H1 (cell line): Measurements from ENCODE around the gene ATP9B.

Experiments used
- CBX8 ChIP-seq: fragments of 300-800, 300-1000 bp; sonication (generic); IDR thresholded peaks from 2 replicates; pipeline ENCODE4 v1.7.1; 2016; ENCODE audit warnings: low read depth, low read length, borderline replicate concordance
- KDM1A ChIP-seq: fragments of 200-600, 300-600 bp; sonication (generic); IDR thresholded peaks from 2 replicates; pipeline ENCODE4 v1.7.1; 2016; ENCODE audit warnings: mild to moderate bottlenecking, low read length, borderline replicate concordance
- RAD21 ChIP-seq, 2 experiments: IDR thresholded peaks in 1 of 2; conservative IDR thresholded peaks in 1 of 2; 2 replicates each; pipeline ENCODE4 v1.6.1; 2011; ENCODE audit warnings: low read depth in 2 of 2, low read length in 2 of 2, improper control_type of control experiment in 1 of 2, inconsistent platforms in 1 of 2, mild to moderate bottlenecking in 1 of 2, moderate library complexity in 1 of 2
- TAF7 ChIP-seq: optimal IDR thresholded peaks from 2 replicates; pipeline ENCODE3; 2011; ENCODE audit warnings: low read depth, mild to moderate bottlenecking, inconsistent platforms, low read length, moderate library complexity, borderline replicate concordance
- TF ChIP-seq, protein P1 (sequence below), 3 experiments: IDR thresholded peaks; 1 replicate in 2 of 3; 2 replicates in 1 of 3; pipeline versions ENCODE4 v1.5.1 to v1.6.1; 2011; ENCODE audit warnings: low read length in 3 of 3, mild to moderate bottlenecking in 3 of 3, inconsistent platforms in 2 of 3, low read depth in 1 of 3, moderate library complexity in 1 of 3; ENCODE audit not compliant: insufficient read depth in 1 of 3; ENCODE audit errors: control extremely low read depth in 1 of 3

- TF ChIP-seq CBX8, result no peak
- TF ChIP-seq KDM1A, result no peak
- TF ChIP-seq, protein P1, sequence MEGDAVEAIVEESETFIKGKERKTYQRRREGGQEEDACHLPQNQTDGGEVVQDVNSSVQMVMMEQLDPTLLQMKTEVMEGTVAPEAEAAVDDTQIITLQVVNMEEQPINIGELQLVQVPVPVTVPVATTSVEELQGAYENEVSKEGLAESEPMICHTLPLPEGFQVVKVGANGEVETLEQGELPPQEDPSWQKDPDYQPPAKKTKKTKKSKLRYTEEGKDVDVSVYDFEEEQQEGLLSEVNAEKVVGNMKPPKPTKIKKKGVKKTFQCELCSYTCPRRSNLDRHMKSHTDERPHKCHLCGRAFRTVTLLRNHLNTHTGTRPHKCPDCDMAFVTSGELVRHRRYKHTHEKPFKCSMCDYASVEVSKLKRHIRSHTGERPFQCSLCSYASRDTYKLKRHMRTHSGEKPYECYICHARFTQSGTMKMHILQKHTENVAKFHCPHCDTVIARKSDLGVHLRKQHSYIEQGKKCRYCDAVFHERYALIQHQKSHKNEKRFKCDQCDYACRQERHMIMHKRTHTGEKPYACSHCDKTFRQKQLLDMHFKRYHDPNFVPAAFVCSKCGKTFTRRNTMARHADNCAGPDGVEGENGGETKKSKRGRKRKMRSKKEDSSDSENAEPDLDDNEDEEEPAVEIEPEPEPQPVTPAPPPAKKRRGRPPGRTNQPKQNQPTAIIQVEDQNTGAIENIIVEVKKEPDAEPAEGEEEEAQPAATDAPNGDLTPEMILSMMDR (IDR thresholded peaks at IDR 0.05; ENCODE audit: control extremely low read depth in 1 of 3, insufficient read depth in 1 of 3, low read depth in 1 of 3, low read length in 3 of 3), result no peak
- TF ChIP-seq TAF7, result no peak
- TF ChIP-seq RAD21 (IDR thresholded peaks at IDR 0.05 in 1 of 2, conservative IDR thresholded peaks at IDR 0.05 in 1 of 2; ENCODE audit: low read depth in 2 of 2, low read length in 2 of 2), result no peak
Measured at GRCh38 chr18:79384834-79385233, 315.6 kb downstream of the ATP9B start.
